Transverse colon (tissue), 4 donors: ENCODE measurements around the gene CLSTN2. TPM values are rescaled to one million over a fixed set of nuclear protein-coding genes. Genes with fewer than 3 reads are reported as not detected.

ENCODE experiments used
- DNase-seq: peaks from one replicate; pipeline ENCODE4 v3.0.0-alpha.2; 2019
- H3K27ac ChIP-seq, 4 donors: fragments of 200-600 bp; sonication (generic); 2 replicates each; pipeline ENCODE4 v1.5.1; 2016 to 2018; ENCODE audit warnings: inconsistent platforms in 4 of 4
- H3K27me3 ChIP-seq: fragments of 200-600 bp; sonication (generic); 2 replicates; pipeline ENCODE4 v1.5.1; 2017; ENCODE audit warnings: inconsistent platforms
- H3K36me3 ChIP-seq, 4 donors: fragments of 200-600 bp; sonication (generic); 2 replicates each; pipeline ENCODE4 v1.5.1; 2017 to 2019; ENCODE audit warnings: inconsistent platforms in 4 of 4
- H3K4me1 ChIP-seq, 4 donors: fragments of 200-600 bp; sonication (generic); 2 replicates each; pipeline ENCODE4 v1.5.1; 2017 to 2020; ENCODE audit warnings: inconsistent platforms in 4 of 4
- H3K4me3 ChIP-seq, 4 donors: fragments of 200-600 bp; sonication (generic); 1 replicate in 1 of 4; 2 replicates in 3 of 4; pipeline versions ENCODE4 v1.5.1 to v1.6.1; 2017 to 2019; ENCODE audit warnings: inconsistent platforms in 4 of 4
- H3K9me3 ChIP-seq, 2 donors: fragments of 200-600 bp; sonication (generic); 2 replicates each; pipeline ENCODE4 v1.5.1; 2017 to 2019; ENCODE audit warnings: inconsistent platforms in 2 of 2
- CTCF ChIP-seq, 5 experiments: fragments of 200-600 bp in 3 of 5; fragments of 450-650 bp in 2 of 5; sonication (generic) in 3 of 5; IDR thresholded peaks; 1 replicate in 2 of 5; 2 replicates in 3 of 5; pipeline ENCODE4 v1.5.1; 2016 to 2017; ENCODE audit warnings: antibody characterized with exemption in 5 of 5, inconsistent platforms in 3 of 5, mild to moderate bottlenecking in 2 of 5, moderate library complexity in 1 of 5
- EP300 ChIP-seq: sonication (generic); formaldehyde crosslinking; IDR thresholded peaks from one replicate; pipeline ENCODE4 v1.6.1; 2017; ENCODE audit warnings: antibody characterized with exemption, low read depth
- POLR2A ChIP-seq: fragments of 450-650 bp; IDR thresholded peaks from one replicate; pipeline ENCODE4 v1.6.1; 2016; ENCODE audit warnings: antibody characterized with exemption, mild to moderate bottlenecking, moderate library complexity
- POLR2AphosphoS5 ChIP-seq, 3 donors: sonication (generic); formaldehyde crosslinking; IDR thresholded peaks; one replicate each; pipeline ENCODE4 v1.6.1; 2016; ENCODE audit warnings: antibody characterized with exemption in 3 of 3
- WGBS, 2 donors: methylation state at CpG; one replicate each; pipeline ENCODE4 v1.1.5; 2018; ENCODE audit warnings: low coverage in 1 of 2; 5-methylcytosine and 5-hydroxymethylcytosine counted together
- in situ Hi-C, 4 donors: fragments of 200-750 bp; cut with MboI; loops; one replicate each; pipeline versions ENCODE4 v1.15.0 to v1.15.1; 2017; ENCODE audit warnings: low sequenced_read_pairs in 3 of 4, low pct_ligation_motif_present in 1 of 4, low pct_unique_long_range_greater_than_20kb in 1 of 4
- intact Hi-C: fragments of 100-400 bp; cut with DNase I; formaldehyde crosslinking; loops from one replicate; pipeline ENCODE4 v1.15.1; 2023; ENCODE audit warnings: low total_unique reads
- total RNA-seq, 4 donors: library from RNA; depleted of rRNA; stranded (reverse); fragments of >200 nt; gene quantifications; one replicate each; pipeline ENCODE4 v1.1.0, GENCODE V29; 2016

CLSTN2 gene
- total RNA-seq, 4 donors from 2014 or later: 0.60 to 9.0 (median 2.2) TPM

GRCh38 chr3:140436421-140436820 is 501.4 kb downstream of the CLSTN2 start:
- no peaks in the 10 kb centered on the region for H3K9me3 ChIP-seq
- intact Hi-C loops: no loop called here
- H3K4me3 ChIP-seq: no peak overlapping the region
- no peaks in the 10 kb centered on the region for H3K27me3 ChIP-seq
- in situ Hi-C loops: no loop called here
- 96 to 100% methylated on average over 1 to 4 of the region's 4 CpGs for WGBS, 2 donors
- H3K36me3 ChIP-seq: no peaks in the 10 kb centered on the region
- TF ChIP-seq CTCF (IDR thresholded peaks at IDR 0.05) (no peak), POLR2A (no peak)
- no peaks in the 10 kb centered on the region for H3K4me1 ChIP-seq
- DNase-seq: no peak
- H3K27ac ChIP-seq: no peak overlapping the region

GRCh38 chr3:140438736-140439470 is 503.9 kb downstream of the CLSTN2 start:
- Histone ChIP-seq H3K27ac (no peak overlapping the region), H3K27me3 (no peaks in the 10 kb centered on the region), H3K4me3 (no peak overlapping the region), H3K36me3 (no peaks in the 10 kb centered on the region), H3K9me3 (no peaks in the 10 kb centered on the region), H3K4me1 (no peaks in the 10 kb centered on the region)
- DNase-seq: no peak
- WGBS, 2 donors: 81 to 87% methylated on average over 2 to 6 of the region's 6 CpGs
- intact Hi-C loops (no loop called here), in situ Hi-C loops (no loop called here)
- TF ChIP-seq EP300 (no peak), POLR2AphosphoS5 (IDR thresholded peaks at IDR 0.05) (no peak), CTCF (IDR thresholded peaks at IDR 0.05) (no peak), POLR2A (no peak)

- 84 to 92% methylated on average over 4 to 5 of the region's 5 CpGs for WGBS, 2 donors
- intact Hi-C loops: no loop called here
- Histone ChIP-seq H3K4me3 (no peak overlapping the region), H3K27ac (no peak overlapping the region), H3K4me1 (no peaks in the 10 kb centered on the region), H3K9me3 (no peaks in the 10 kb centered on the region), H3K36me3 (no peaks in the 10 kb centered on the region), H3K27me3 (no peaks in the 10 kb centered on the region)
- TF ChIP-seq POLR2A (no peak), POLR2AphosphoS5 (IDR thresholded peaks at IDR 0.05) (no peak), EP300 (no peak), CTCF (IDR thresholded peaks at IDR 0.05) (no peak)
- in situ Hi-C loops: no loop called here
- DNase-seq: no peak
Observed at GRCh38 chr3:140439527-140439926, 504.5 kb downstream of the CLSTN2 start.

- in situ Hi-C loops (no loop called here), intact Hi-C loops (no loop called here)
- Histone ChIP-seq H3K4me1 (no peaks in the 10 kb centered on the region), H3K27me3 (no peaks in the 10 kb centered on the region), H3K36me3 (no peaks in the 10 kb centered on the region), H3K4me3 (no peak overlapping the region), H3K27ac (no peak overlapping the region), H3K9me3 (no peaks in the 10 kb centered on the region)
- WGBS, 2 donors: 97% methylated on average over 1 of the region's 1 CpG; no CpG with 5 or more reads in 1 of the 2 donors
- DNase-seq: no peak
- no peak for TF ChIP-seq CTCF (IDR thresholded peaks at IDR 0.05)
- TF ChIP-seq POLR2A: no peak
- TF ChIP-seq EP300: no peak
- no peak for TF ChIP-seq POLR2AphosphoS5 (IDR thresholded peaks at IDR 0.05)
Observed at GRCh38 chr3:140440446-140440845, 505.5 kb downstream of the CLSTN2 start.
